ENCODE data around the gene WNT11. TPM values are rescaled to one million over a fixed set of nuclear protein-coding genes. Genes with fewer than 3 reads are reported as not detected.

Gene WNT11
- total and polyA plus RNA-seq, 2 of the 13 experiments (the other 11 are each of a cell fraction or from before 2014, with no cell fraction given) = 0.34 to 0.66 TPM

GRCh38 chr11:76184551-76184993, 21.7 kb downstream of the WNT11 start:
- H4K20me1 ChIP-seq (ENCODE audit: insufficient read depth, low read length) = no peaks in the 10 kb centered on the region
- WGBS (ENCODE audit: low lambda C conversion rate) = 21% methylated on average over 3 of the region's 7 CpGs
- in situ Hi-C loops (cut with HindIII; ENCODE audit: extremely low pct_ligation_motif_present, low pct_unique_long_range_greater_than_20kb) (no loop called here), intact Hi-C loops (cut with micrococcal nuclease; ENCODE audit: unreplicated experiment) (no loop called here)
- no peak overlapping the region for H3K9ac ChIP-seq (ENCODE audit: insufficient read depth, low read depth, low read length)
- CTCF ChIA-PET (ENCODE audit: low intra/inter-chr PET ratio, low total read pairs) = no interaction called here
- H3K27ac ChIP-seq (ENCODE audit: extremely low read length, insufficient read depth, low read length) = no peak overlapping the region
- H3K79me2 ChIP-seq (ENCODE audit: insufficient read depth, low read length) = no peaks in the 10 kb centered on the region
- no peaks in the 10 kb centered on the region for H3K36me3 ChIP-seq (replicated peaks in 1 of 2; ENCODE audit: control insufficient read depth in 1 of 2, insufficient read depth in 2 of 2, low read length in 2 of 2)
- ATAC-seq (no peak), FAIRE-seq (no peak), DNase-seq (ENCODE audit: low spot score) (no peak)
- no peak overlapping the region for H3K4me2 ChIP-seq (ENCODE audit: low read depth, low read length)
- no TSS peak for BruUV-seq (replicated peaks)
- 0 out of 5 replicates have a peak, but pooled peaks cover 0 to 5% of the 10 kb centered on the region in 2 experiments for H3K27me3 ChIP-seq (ENCODE audit: control insufficient read depth in 1 of 2, insufficient read depth in 2 of 2, low read length in 2 of 2)
- POLR2A ChIA-PET = no interaction called here
- no peaks in the 10 kb centered on the region for H3K9me3 ChIP-seq (ENCODE audit: low read length)
- H2AFZ ChIP-seq (ENCODE audit: low read length) = no peak overlapping the region
- no peak overlapping the region for H3K4me3 ChIP-seq (replicated peaks in 1 of 3; ENCODE audit: insufficient read depth in 1 of 3, low read depth in 2 of 3, low read length in 3 of 3)
- TF ChIP-seq ZBTB21 (CRISPR knock-in tag; IDR thresholded peaks at IDR 0.05) (no peak), ZBTB8A (CRISPR knock-in tag; IDR thresholded peaks at IDR 0.05; ENCODE audit: borderline replicate concordance, low read depth) (no peak), ZNF501 (CRISPR knock-in tag; IDR thresholded peaks at IDR 0.05) (no peak), ZNF33B (CRISPR knock-in tag; IDR thresholded peaks at IDR 0.05) (no peak), NAIF1 (CRISPR knock-in tag; IDR thresholded peaks at IDR 0.05; ENCODE audit: borderline replicate concordance) (no peak), ZNF558 (CRISPR knock-in tag; IDR thresholded peaks at IDR 0.05; ENCODE audit: borderline replicate concordance) (no peak), ZNF12 (CRISPR knock-in tag; IDR thresholded peaks at IDR 0.05) (no peak), MAFK (conservative IDR thresholded peaks at IDR 0.05 in 1 of 2, IDR thresholded peaks at IDR 0.05 in 1 of 2; ENCODE audit: low read length in 2 of 2) (no peak), ZNF235 (CRISPR knock-in tag; IDR thresholded peaks at IDR 0.05; ENCODE audit: borderline replicate concordance) (no peak), ZNF615 (CRISPR knock-in tag; IDR thresholded peaks at IDR 0.05; ENCODE audit: borderline replicate concordance) (no peak), ZNF766 (CRISPR knock-in tag; IDR thresholded peaks at IDR 0.05; ENCODE audit: borderline replicate concordance) (no peak), LCORL (IDR thresholded peaks at IDR 0.05) (no peak), LCORL (CRISPR knock-in tag; IDR thresholded peaks at IDR 0.05) (no peak), ZNF879 (CRISPR knock-in tag; IDR thresholded peaks at IDR 0.05) (no peak), TAF1 (CRISPR knock-in tag; IDR thresholded peaks at IDR 0.05) (no peak)
- TF ChIP-seq, protein P1, sequence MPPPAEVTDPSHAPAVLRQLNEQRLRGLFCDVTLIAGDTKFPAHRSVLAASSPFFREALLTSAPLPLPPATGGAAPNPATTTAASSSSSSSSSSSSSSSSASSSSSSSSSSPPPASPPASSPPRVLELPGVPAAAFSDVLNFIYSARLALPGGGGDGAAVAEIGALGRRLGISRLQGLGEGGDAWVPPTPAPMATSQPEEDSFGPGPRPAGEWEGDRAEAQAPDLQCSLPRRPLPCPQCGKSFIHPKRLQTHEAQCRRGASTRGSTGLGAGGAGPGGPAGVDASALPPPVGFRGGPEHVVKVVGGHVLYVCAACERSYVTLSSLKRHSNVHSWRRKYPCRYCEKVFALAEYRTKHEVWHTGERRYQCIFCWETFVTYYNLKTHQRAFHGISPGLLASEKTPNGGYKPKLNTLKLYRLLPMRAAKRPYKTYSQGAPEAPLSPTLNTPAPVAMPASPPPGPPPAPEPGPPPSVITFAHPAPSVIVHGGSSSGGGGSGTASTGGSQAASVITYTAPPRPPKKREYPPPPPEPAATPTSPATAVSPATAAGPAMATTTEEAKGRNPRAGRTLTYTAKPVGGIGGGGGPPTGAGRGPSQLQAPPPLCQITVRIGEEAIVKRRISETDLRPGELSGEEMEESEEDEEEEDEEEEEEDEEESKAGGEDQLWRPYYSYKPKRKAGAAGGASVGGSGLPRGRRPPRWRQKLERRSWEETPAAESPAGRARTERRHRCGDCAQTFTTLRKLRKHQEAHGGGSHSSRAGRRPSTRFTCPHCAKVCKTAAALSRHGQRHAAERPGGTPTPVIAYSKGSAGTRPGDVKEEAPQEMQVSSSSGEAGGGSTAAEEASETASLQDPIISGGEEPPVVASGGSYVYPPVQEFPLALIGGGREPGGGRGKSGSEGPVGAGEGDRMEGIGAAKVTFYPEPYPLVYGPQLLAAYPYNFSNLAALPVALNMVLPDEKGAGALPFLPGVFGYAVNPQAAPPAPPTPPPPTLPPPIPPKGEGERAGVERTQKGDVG (CRISPR knock-in tag; IDR thresholded peaks at IDR 0.05; ENCODE audit: borderline replicate concordance) = no peak
- TF ChIP-seq, protein P2, sequence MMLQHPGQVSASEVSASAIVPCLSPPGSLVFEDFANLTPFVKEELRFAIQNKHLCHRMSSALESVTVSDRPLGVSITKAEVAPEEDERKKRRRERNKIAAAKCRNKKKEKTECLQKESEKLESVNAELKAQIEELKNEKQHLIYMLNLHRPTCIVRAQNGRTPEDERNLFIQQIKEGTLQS (CRISPR knock-in tag; IDR thresholded peaks at IDR 0.05) = no peak
- peaks cover 19% of the 10 kb centered on the region for H3K4me1 ChIP-seq (ENCODE audit: insufficient read depth, low read length)
